ENCODE results near the gene SLC49A3. TPM values are rescaled to one million over a fixed set of nuclear protein-coding genes. Genes with fewer than 3 reads are reported as not detected.
"Not testable (repeated sequence)": the region's sequence is repeated elsewhere in the genome, so short reads cannot be mapped to it uniquely, and the experiment has no call there.

SLC49A3 gene
- polyA plus RNA-seq, 3 donors: 2.5 to 3.1 (median 2.8) TPM

- DNase-seq (ENCODE audit: low read depth in 3 of 3, low spot score in 2 of 3): no peak
These were observed 33.3 kb downstream of the SLC49A3 start for GRCh38 chr4:655464-656151.

- DNase-seq (ENCODE audit: low read depth in 3 of 3, low spot score in 2 of 3): no peak
These were observed 34.0 kb downstream of the SLC49A3 start for GRCh38 chr4:654871-655463.

GRCh38 chr4:654503-654845, 34.5 kb downstream of the SLC49A3 start:
- DNase-seq (ENCODE audit: low read depth in 3 of 3, low spot score in 2 of 3): no peak

- DNase-seq (ENCODE audit: low read depth in 3 of 3, low spot score in 2 of 3): no peak
These were observed 35.0 kb downstream of the SLC49A3 start for GRCh38 chr4:653831-654502.

GRCh38 chr4:653080-653821, 35.7 kb downstream of the SLC49A3 start:
- DNase-seq (ENCODE audit: low read depth in 3 of 3, low spot score in 2 of 3): no peak

- no peak for DNase-seq (ENCODE audit: low read depth in 3 of 3, low spot score in 2 of 3)
These were observed 36.9 kb downstream of the SLC49A3 start for GRCh38 chr4:651884-652642.

GRCh38 chr4:650951-651883, 37.7 kb downstream of the SLC49A3 start:
- DNase-seq (ENCODE audit: low read depth in 3 of 3, low spot score in 2 of 3): no peak

- no peak for DNase-seq (ENCODE audit: low read depth in 3 of 3, low spot score in 2 of 3)
These were observed 38.5 kb downstream of the SLC49A3 start for GRCh38 chr4:650461-650860.

- no peak for DNase-seq (ENCODE audit: low read depth in 3 of 3, low spot score in 2 of 3)
These were observed 39.1 kb downstream of the SLC49A3 start for GRCh38 chr4:649751-650310.

- DNase-seq (ENCODE audit: low read depth in 3 of 3, low spot score in 2 of 3): no peak
These were observed 39.7 kb downstream of the SLC49A3 start for GRCh38 chr4:649293-649625.

- no peak for DNase-seq (ENCODE audit: low read depth in 3 of 3, low spot score in 2 of 3)
These were observed 40.2 kb downstream of the SLC49A3 start for GRCh38 chr4:648579-649292.

GRCh38 chr4:647481-647880, 41.5 kb downstream of the SLC49A3 start:
- no peak for DNase-seq (ENCODE audit: low read depth in 3 of 3, low spot score in 2 of 3)

- DNase-seq (ENCODE audit: low read depth in 3 of 3, low spot score in 2 of 3): no peak
These were observed 42.5 kb downstream of the SLC49A3 start for GRCh38 chr4:646460-646859.

- not testable (repeated sequence) for DNase-seq (ENCODE audit: low read depth in 3 of 3, low spot score in 2 of 3)
These were observed 46.6 kb downstream of the SLC49A3 start for GRCh38 chr4:642366-642765.

- no peak for DNase-seq (ENCODE audit: low read depth in 3 of 3, low spot score in 2 of 3)
These were observed 51.2 kb downstream of the SLC49A3 start for GRCh38 chr4:637536-638280.

- DNase-seq (ENCODE audit: low read depth in 3 of 3, low spot score in 2 of 3): no peak
These were observed 52.3 kb downstream of the SLC49A3 start for GRCh38 chr4:636628-637159.

GRCh38 chr4:635851-636627, 52.9 kb downstream of the SLC49A3 start:
- DNase-seq (ENCODE audit: low read depth in 3 of 3, low spot score in 2 of 3): no peak

Measured in right renal cortex interstitium (tissue), 3 donors.